Measurements from ENCODE around the gene AGR2.

GRCh38 chr7:16818732-16819131 lies 13.9 kb upstream of the AGR2 start:
- TF ChIP-seq EZH2 (IDR thresholded peaks at IDR 0.05; ENCODE audit: low read length, unreplicated experiment) (no peak), CTCF (conservative IDR thresholded peaks at IDR 0.05; ENCODE audit: low read depth, low read length) (no peak)
